GM19452 (cell line): ENCODE data around the gene HSPA13.
"Not testable (repeated sequence)": the region's sequence is repeated elsewhere in the genome, so short reads cannot be mapped to it uniquely, and the experiment has no call there.

Source experiments
- ATAC-seq: cut with Tn5 transposase; IDR thresholded peaks from one replicate; pipeline ENCODE4 v1.9.1; 2021; ENCODE audit not compliant: unreplicated experiment

HSPA13 gene

DNA sequence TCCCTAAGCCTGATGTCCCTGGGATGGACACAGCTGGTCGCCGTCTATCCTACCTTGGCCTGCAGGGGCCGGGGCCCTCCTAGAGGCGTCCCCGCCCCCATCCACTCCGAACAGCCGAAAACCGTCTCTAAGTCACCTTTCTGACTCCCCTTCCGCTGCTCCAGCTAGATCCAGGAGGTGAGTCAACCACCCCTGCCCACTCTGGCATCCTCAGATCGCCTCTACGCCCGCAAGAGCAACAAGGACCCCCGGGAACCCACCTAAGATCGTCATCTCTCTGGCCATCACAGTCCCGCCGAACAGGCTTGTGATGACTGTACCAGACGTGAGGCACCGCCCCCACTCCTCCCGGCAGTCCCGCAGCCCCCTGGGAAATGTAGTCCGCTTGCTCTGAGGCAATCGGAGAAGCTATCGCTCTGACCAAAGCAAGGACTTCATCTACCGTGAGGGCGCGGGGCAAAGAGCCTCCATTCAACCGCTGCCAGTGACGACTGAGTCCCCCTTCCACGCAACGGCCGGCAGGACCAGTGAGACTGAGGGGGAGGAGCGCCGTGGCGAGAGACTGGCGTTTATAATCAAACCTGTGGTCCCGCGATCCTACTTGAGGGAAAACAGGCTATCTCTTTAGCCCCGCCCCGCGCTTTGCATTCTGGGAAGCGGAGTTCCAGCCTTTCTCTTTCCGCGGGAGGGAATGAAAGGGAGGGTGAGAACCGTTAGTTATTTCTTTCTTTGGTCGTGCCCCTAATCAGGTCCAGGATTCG, at the start of gene HSPA13:
Gene HSPA13, minus strand, starts transcription at position 312 of the 761 bp plus-strand sequence. Its CDS starts 27 bp downstream, at position 285.
- ATAC-seq = peak; percentile 97

DNA sequence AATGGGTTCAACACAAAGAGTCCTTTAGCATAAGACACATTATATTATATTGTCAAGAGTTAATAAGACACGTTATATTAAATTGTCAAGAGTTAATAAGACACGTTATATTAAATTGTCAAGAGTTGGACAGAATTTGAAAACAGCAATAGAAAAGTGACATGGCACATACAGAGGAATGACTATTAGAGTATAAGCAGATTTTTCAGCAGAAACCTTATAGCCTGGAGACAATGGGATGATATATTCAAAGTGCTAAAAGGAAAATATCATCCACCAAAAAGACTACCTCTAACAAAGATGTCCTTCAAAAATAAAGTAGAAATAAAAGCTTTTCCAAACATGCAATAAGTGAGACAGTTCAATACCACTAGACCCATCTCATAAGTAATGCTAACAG, 36.0 kb upstream of the HSPA13 start:
- no peak for ATAC-seq

DNA sequence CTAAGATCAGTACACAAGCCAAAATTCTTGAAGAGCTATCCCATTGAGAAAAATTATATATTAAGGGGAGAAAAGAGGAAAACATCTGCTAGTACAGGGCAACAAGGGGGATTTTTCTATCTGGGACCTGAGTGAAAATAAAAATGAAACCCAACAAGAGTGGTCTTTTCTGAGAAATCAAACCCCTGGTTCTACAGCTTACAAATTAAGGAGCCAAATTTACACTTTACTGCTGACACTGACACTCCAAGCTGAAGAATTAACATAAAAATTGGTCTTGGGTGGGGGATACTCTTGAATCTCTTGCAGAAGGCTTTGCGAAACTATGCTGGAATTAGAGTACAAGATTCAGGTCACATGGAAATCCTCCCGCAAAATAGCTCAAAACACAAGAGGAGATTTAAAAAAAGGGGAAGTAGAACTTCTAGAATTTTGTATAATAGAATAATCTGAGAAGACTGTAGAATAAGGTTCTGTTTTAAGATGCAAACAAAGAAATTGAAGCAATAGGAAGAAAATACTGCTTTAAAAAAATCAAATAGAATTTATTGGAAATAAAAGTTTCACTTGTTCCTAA, 32.1 kb upstream of the HSPA13 start:
- ATAC-seq = no peak

- ATAC-seq = no peak
Measured at GRCh38 chr21:14405962-14406361, 23.0 kb upstream of the HSPA13 start.

- ATAC-seq = no peak
Measured at GRCh38 chr21:14405225-14405624, 22.3 kb upstream of the HSPA13 start.

DNA sequence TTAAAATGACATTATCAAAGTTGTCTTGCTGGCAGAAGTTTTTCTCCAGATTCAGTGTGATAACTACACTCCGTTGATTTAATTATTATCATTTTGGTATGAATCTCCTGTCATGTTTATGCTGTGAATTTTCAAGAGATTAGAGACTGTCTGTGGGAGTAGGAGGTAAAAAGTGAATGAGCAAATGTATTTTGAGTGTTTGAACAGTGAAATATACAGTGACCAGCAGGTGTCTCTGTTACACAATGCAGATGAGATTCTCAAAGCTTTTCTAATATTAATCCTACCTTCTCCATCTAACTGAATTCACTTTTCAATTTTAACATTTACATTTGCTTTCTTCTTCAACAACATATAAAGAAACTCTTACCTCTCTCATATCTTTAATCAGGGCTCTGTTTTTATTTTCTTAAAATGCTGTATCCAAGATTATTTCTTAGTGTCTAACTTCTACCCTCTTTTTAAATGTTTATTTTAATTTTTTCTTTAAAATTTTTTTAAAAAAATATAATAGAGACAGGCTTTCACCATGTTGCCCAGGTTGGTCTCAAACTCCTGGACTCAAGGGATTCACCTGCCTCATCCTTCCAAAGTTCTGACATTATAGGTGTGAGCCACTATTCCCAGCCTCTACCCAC, 20.9 kb upstream of the HSPA13 start:
- ATAC-seq = no peak

GRCh38 chr21:14401217-14401616, 18.3 kb upstream of the HSPA13 start:
- ATAC-seq = no peak

GRCh38 chr21:14388282-14388681, 5.3 kb upstream of the HSPA13 start:
- no peak for ATAC-seq

DNA sequence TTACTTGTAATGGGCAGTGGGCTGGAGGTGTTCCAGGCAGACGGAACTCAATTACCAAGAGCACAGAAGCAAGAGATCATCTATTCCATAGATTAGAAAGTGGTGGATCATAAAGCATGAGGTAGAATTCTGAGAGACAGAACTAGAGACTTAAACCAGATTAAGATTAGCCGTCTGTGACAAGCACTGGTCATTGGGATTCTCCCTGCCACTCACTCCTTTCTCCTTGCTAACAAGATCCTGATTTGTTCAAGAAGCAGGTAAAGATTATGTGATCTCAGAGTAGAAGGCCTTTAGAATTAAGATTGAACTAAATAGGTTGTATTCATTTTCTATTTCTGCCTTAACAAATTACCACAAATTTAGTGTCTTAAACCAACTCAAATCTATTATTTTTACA, 1.5 kb upstream of the HSPA13 start:
- no peak for ATAC-seq

DNA sequence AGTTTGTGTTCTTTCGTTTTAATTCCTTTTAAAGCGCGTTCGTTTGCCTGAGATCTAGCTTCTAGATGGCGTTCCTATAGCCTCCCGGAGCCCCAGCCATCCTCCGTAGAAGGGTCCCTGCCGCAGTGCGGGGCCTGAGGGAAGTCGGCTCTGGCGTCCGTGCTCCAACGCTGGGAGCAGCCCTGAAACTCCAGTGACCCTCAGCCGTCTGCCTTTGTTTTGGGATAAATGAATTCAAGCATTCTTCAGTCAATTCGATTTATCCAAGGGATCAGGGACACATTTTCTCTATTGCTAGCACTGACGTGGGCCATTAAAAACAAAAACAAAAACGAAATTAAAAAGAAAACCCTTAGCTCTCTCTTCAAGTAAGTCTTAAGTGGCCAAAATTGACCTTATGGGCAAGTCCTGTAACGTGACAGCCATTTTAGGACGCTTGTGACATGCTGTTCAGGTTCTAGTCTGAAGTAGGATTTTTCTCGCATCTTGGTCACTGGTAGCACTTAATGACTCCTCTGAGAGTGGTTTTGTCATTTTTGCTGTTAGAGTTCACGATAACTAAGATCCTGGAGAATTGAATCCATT, 742 bp upstream of the HSPA13 start:
- peak; percentile 28 for ATAC-seq

GRCh38 chr21:14382486-14382834, 486 bp downstream of the HSPA13 start:
- no peak for ATAC-seq

GRCh38 chr21:14376854-14377253, 6.1 kb downstream of the HSPA13 start:
- no peak for ATAC-seq

- no peak for ATAC-seq
Measured at GRCh38 chr21:14366998-14367397, 15.9 kb downstream of the HSPA13 start.

DNA sequence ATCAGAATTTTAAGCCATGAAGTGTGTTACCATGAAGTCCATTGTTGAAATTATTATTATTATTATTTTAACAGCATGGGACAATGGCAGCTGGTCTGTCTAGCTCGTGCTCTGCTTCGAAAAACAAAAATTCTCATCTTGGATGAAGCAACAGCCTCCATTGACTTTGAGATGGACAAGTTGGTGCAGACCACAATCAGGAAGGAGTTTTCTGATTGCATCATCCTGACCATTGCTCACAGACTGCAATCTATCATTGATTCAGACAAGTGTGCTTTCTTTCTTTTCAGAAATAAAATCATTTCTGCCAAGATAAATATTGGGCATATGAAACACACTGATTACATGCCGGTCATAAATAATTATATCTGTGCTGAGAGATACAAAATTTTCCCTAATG, 21.0 kb downstream of the HSPA13 start:
- no peak for ATAC-seq

DNA sequence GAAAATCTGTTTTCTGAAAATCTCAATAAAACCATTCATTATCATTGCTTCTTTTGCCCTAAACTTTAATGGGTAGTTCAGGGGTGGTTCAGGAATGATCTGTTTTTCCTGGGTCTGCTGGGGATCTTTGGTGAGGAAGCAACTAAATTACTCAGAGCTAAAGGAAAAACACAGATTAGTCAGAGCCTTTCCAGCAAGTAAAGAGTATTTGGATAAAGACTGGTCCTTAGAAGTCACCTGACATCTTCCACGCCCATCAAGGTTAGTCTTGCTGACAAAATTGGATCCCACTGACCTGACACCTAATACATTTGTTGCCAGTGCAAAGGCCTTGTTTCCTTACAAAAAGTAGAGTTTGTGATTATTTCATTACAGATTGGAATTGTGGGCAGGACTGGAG, 24.2 kb downstream of the HSPA13 start:
- ATAC-seq = no peak

- ATAC-seq = no peak
Measured at GRCh38 chr21:14356746-14357145, 26.2 kb downstream of the HSPA13 start.

- ATAC-seq = no peak
Measured at GRCh38 chr21:14354515-14354914, 28.4 kb downstream of the HSPA13 start.

DNA sequence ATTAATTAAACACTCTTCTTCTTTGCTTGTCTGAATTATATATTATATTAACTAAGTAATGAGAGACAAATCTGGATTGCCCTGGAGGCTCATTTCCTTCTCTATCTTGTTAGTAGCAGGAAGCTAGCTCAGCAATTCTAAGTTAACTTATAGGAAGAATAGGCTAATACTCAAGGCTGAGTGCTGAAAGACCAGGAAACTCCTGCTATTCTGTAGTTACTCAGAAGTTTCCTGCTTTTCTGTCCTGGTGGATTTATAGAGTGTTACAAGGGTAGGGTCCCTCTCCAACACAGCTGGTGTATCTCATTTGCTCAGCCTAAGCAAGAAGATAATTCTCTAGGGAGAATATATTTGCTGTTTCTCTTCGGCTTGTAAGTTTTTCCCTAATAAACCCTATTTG, 29.2 kb downstream of the HSPA13 start:
- no peak for ATAC-seq

DNA sequence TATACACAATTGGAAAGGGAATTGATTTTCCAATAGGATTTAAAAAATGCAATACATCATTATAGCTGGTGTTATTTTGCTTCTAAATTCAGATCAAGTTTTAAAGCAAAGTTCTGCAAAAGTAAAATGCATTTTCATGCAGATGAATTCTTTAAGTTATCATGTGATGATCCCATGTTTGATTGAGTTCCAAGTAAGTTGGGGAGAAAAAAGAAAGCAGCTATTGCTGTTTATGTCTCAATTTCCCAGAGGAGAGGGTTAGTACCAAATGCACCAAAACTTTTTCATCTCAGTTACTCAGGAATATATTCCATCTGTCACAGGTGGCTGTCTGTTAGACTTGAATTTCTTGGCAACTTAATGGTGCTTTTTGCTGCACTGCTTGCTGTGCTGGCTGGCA, 29.7 kb downstream of the HSPA13 start:
- no peak for ATAC-seq

- ATAC-seq = not testable (repeated sequence)
Measured at GRCh38 chr21:14327346-14327745, 55.6 kb downstream of the HSPA13 start.

DNA sequence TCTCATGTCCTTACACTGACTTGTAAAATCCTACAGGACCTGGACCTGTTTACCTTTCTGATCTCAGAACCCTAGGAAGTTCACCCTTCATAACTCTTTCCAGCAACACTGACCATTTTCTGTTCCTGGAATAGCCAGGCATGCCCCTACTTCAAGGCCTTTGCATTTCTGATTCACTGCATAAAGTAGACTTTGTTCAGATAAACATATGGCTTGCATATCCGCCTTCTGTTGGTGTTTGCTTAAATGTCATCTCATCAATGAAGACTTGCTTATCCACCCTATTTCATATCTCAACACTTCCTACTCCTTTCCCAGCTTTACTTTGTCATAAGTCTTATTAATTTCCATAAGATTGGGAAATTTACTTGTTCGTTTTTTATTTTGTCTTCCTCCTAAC, 57.4 kb downstream of the HSPA13 start:
- no peak for ATAC-seq
